ENCODE results near the gene GABRR3.
"Not testable (repeated sequence)": the region's sequence is repeated elsewhere in the genome, so short reads cannot be mapped to it uniquely, and the experiment has no call there.

GABRR3 gene

GRCh38 chr3:98021830-98022560, 13.1 kb downstream of the GABRR3 start:
- DNase-seq: no peak

- no peak for DNase-seq
Observed at GRCh38 chr3:98020412-98020811, 14.7 kb downstream of the GABRR3 start.

- DNase-seq: no peak
Observed at GRCh38 chr3:98018301-98018700, 16.8 kb downstream of the GABRR3 start.

- DNase-seq: no peak
Observed at GRCh38 chr3:98014268-98014585, 20.9 kb downstream of the GABRR3 start.

GRCh38 chr3:98013411-98014267, 21.5 kb downstream of the GABRR3 start:
- DNase-seq: no peak

- DNase-seq: no peak
Observed at GRCh38 chr3:98012979-98013378, 22.1 kb downstream of the GABRR3 start.

GRCh38 chr3:98010883-98011449, 24.1 kb downstream of the GABRR3 start:
- not testable (repeated sequence) for DNase-seq

- no peak for DNase-seq
Observed at GRCh38 chr3:98010194-98010882, 24.8 kb downstream of the GABRR3 start.

GRCh38 chr3:98008855-98009254, 26.3 kb downstream of the GABRR3 start:
- no peak for DNase-seq

- no peak for DNase-seq
Observed at GRCh38 chr3:98005438-98005837, 29.7 kb downstream of the GABRR3 start.

- no peak for DNase-seq
Observed at GRCh38 chr3:98004721-98005120, 30.4 kb downstream of the GABRR3 start.

GRCh38 chr3:98003306-98003969, 31.7 kb downstream of the GABRR3 start:
- no peak for DNase-seq

- DNase-seq: no peak
Observed at GRCh38 chr3:98002717-98003116, 32.4 kb downstream of the GABRR3 start.

GRCh38 chr3:97999994-98000393, 35.1 kb downstream of the GABRR3 start:
- no peak for DNase-seq

- no peak for DNase-seq
Observed at GRCh38 chr3:97999103-97999502, 36.0 kb downstream of the GABRR3 start.

- no peak for DNase-seq
Observed at GRCh38 chr3:97996988-97997387, 38.1 kb downstream of the GABRR3 start.

GRCh38 chr3:97994328-97994945, 40.7 kb downstream of the GABRR3 start:
- DNase-seq: no peak

- DNase-seq: no peak
Observed at GRCh38 chr3:97993526-97993925, 41.6 kb downstream of the GABRR3 start.

GRCh38 chr3:97992547-97993173, 42.5 kb downstream of the GABRR3 start:
- no peak for DNase-seq

- DNase-seq: no peak
Observed at GRCh38 chr3:97991293-97991682, 43.8 kb downstream of the GABRR3 start.

- no peak for DNase-seq
Observed at GRCh38 chr3:97990624-97991292, 44.4 kb downstream of the GABRR3 start.
